ENCODE data around the gene PTPN3. TPM values are rescaled to one million over a fixed set of nuclear protein-coding genes. Genes with fewer than 3 reads are reported as not detected.
A peak's percentile ranks its signal among the peaks of the same experiment; 100 is the strongest.

The PTPN3 gene
- total and polyA plus RNA-seq, 2 experiments from 2014 or later = 0.86 to 1.3 TPM

GRCh38 chr9:109482391-109482916 is 15.7 kb downstream of the PTPN3 start:
- 0 out of 2 replicates have a peak, but pooled peaks cover 3% of the 10 kb centered on the region for H3F3A ChIP-seq (ENCODE audit: insufficient read depth)
- H3K9ac ChIP-seq = no peak overlapping the region
- H3K79me2 ChIP-seq (ENCODE audit: insufficient read depth) = no peaks in the 10 kb centered on the region
- 81 to 86% methylated on average over 5 of the region's 5 CpGs for WGBS, 2 experiments (ENCODE audit: low coverage in 1 of 2, low lambda C conversion rate in 2 of 2, missing lambda C conversion rate in 2 of 2)
- in situ Hi-C loops (cut with MboI) = no loop called here
- H3K4me1 ChIP-seq (ENCODE audit: insufficient read depth) = no peaks in the 10 kb centered on the region
- no peak for TF ChIP-seq EZH2phosphoT487 (IDR thresholded peaks at IDR 0.05; ENCODE audit: insufficient read depth, low read depth)
- TF ChIP-seq EZH2 (IDR thresholded peaks at IDR 0.05; ENCODE audit: insufficient read depth, poor library complexity, severe bottlenecking) = no peak
- H3K9me2 ChIP-seq (ENCODE audit: insufficient read depth) = no peaks in the 10 kb centered on the region
- no peaks in the 10 kb centered on the region for H3K9me3 ChIP-seq (ENCODE audit: low read depth)
- H3K27me3 ChIP-seq (replicated peaks; ENCODE audit: insufficient read depth) = no peaks in the 10 kb centered on the region
- no peak overlapping the region for H3K4me3 ChIP-seq
- DNase-seq = peak; percentile 35
- H4K20me1 ChIP-seq (ENCODE audit: insufficient read depth) = no peaks in the 10 kb centered on the region
- H2AFZ ChIP-seq = no peak overlapping the region
- H3K27ac ChIP-seq = no peak overlapping the region
- no peaks in the 10 kb centered on the region for H3K36me3 ChIP-seq (ENCODE audit: low read depth)
- no peak overlapping the region for H3K4me2 ChIP-seq (ENCODE audit: unreplicated experiment)

- H3K36me3 ChIP-seq (ENCODE audit: low read depth) = no peaks in the 10 kb centered on the region
- no peak overlapping the region for H3K27ac ChIP-seq
- H3K4me1 ChIP-seq (ENCODE audit: insufficient read depth) = no peaks in the 10 kb centered on the region
- H2AFZ ChIP-seq = no peak overlapping the region
- TF ChIP-seq EZH2 (IDR thresholded peaks at IDR 0.05; ENCODE audit: insufficient read depth, poor library complexity, severe bottlenecking) (no peak), EZH2phosphoT487 (IDR thresholded peaks at IDR 0.05; ENCODE audit: insufficient read depth, low read depth) (no peak)
- no peaks in the 10 kb centered on the region for H4K20me1 ChIP-seq (ENCODE audit: insufficient read depth)
- no peaks in the 10 kb centered on the region for H3K9me3 ChIP-seq (ENCODE audit: low read depth)
- no peak overlapping the region for H3K9ac ChIP-seq
- H3F3A ChIP-seq (ENCODE audit: insufficient read depth) = 0 out of 2 replicates have a peak, but pooled peaks cover 3% of the 10 kb centered on the region
- WGBS, 2 experiments (ENCODE audit: low coverage in 1 of 2, low lambda C conversion rate in 2 of 2, missing lambda C conversion rate in 2 of 2) = 72% methylated on average over 7 of the region's 7 CpGs
- in situ Hi-C loops (cut with MboI) = no loop called here
- no peaks in the 10 kb centered on the region for H3K27me3 ChIP-seq (replicated peaks; ENCODE audit: insufficient read depth)
- no peak for DNase-seq
- H3K79me2 ChIP-seq (ENCODE audit: insufficient read depth) = no peaks in the 10 kb centered on the region
- H3K9me2 ChIP-seq (ENCODE audit: insufficient read depth) = no peaks in the 10 kb centered on the region
- H3K4me2 ChIP-seq (ENCODE audit: unreplicated experiment) = no peak overlapping the region
- H3K4me3 ChIP-seq = no peak overlapping the region
These were observed 16.3 kb downstream of the PTPN3 start for GRCh38 chr9:109481856-109482255.

GRCh38 chr9:109479822-109480221 is 18.3 kb downstream of the PTPN3 start:
- WGBS, 2 experiments (ENCODE audit: low coverage in 1 of 2, low lambda C conversion rate in 2 of 2, missing lambda C conversion rate in 2 of 2) = 97 to 98% methylated on average over 2 of the region's 2 CpGs
- Histone ChIP-seq H3K27ac (no peak overlapping the region), H3K36me3 (ENCODE audit: low read depth) (no peaks in the 10 kb centered on the region), H3K9ac (no peak overlapping the region), H3K9me3 (ENCODE audit: low read depth) (no peaks in the 10 kb centered on the region), H3F3A (ENCODE audit: insufficient read depth) (0 out of 2 replicates have a peak, but pooled peaks cover 3% of the 10 kb centered on the region), H3K4me3 (no peak overlapping the region), H3K4me1 (ENCODE audit: insufficient read depth) (no peaks in the 10 kb centered on the region), H4K20me1 (ENCODE audit: insufficient read depth) (no peaks in the 10 kb centered on the region), H3K79me2 (ENCODE audit: insufficient read depth) (no peaks in the 10 kb centered on the region), H3K27me3 (replicated peaks; ENCODE audit: insufficient read depth) (no peaks in the 10 kb centered on the region), H2AFZ (no peak overlapping the region), H3K9me2 (ENCODE audit: insufficient read depth) (no peaks in the 10 kb centered on the region), H3K4me2 (ENCODE audit: unreplicated experiment) (no peak overlapping the region)
- no peak for DNase-seq
- TF ChIP-seq EZH2phosphoT487 (IDR thresholded peaks at IDR 0.05; ENCODE audit: insufficient read depth, low read depth) (no peak), EZH2 (IDR thresholded peaks at IDR 0.05; ENCODE audit: insufficient read depth, poor library complexity, severe bottlenecking) (no peak)
- in situ Hi-C loops (cut with MboI) = no loop called here

- DNase-seq = no peak
- Histone ChIP-seq H3K9me2 (ENCODE audit: insufficient read depth) (no peaks in the 10 kb centered on the region), H3K4me2 (ENCODE audit: unreplicated experiment) (no peak overlapping the region), H3K27ac (no peak overlapping the region), H3K9ac (no peak overlapping the region), H3K36me3 (ENCODE audit: low read depth) (no peaks in the 10 kb centered on the region), H3F3A (ENCODE audit: insufficient read depth) (0 out of 2 replicates have a peak, but pooled peaks cover 3% of the 10 kb centered on the region), H2AFZ (no peak overlapping the region), H3K27me3 (replicated peaks; ENCODE audit: insufficient read depth) (no peaks in the 10 kb centered on the region), H3K9me3 (ENCODE audit: low read depth) (no peaks in the 10 kb centered on the region), H4K20me1 (ENCODE audit: insufficient read depth) (no peaks in the 10 kb centered on the region), H3K4me3 (no peak overlapping the region), H3K79me2 (ENCODE audit: insufficient read depth) (no peaks in the 10 kb centered on the region), H3K4me1 (ENCODE audit: insufficient read depth) (no peaks in the 10 kb centered on the region)
- in situ Hi-C loops (cut with MboI) = no loop called here
- TF ChIP-seq EZH2phosphoT487 (IDR thresholded peaks at IDR 0.05; ENCODE audit: insufficient read depth, low read depth) (no peak), EZH2 (IDR thresholded peaks at IDR 0.05; ENCODE audit: insufficient read depth, poor library complexity, severe bottlenecking) (no peak)
- WGBS, 2 experiments (ENCODE audit: low coverage in 1 of 2, low lambda C conversion rate in 2 of 2, missing lambda C conversion rate in 2 of 2) = 91 to 93% methylated on average over 10 of the region's 10 CpGs
These were observed 19.3 kb downstream of the PTPN3 start for GRCh38 chr9:109478665-109479380.
